Stimulated activated CD4-positive, alpha-beta T cell treated with anti-CD3 and anti-CD28 coated beads, TNF-alpha, amount 100 ng/mL, for 24 hours (primary cell): ENCODE data around the gene ANTKMT.

ENCODE experiments used
- DNase-seq, 3 experiments: peaks; one replicate each; pipeline ENCODE4 v3.0.0-alpha.2; 2020; ENCODE audit warnings: low read depth in 3 of 3

Gene ANTKMT

GRCh38 chr16:715477-716199, 5.3 kb upstream of the ANTKMT start:
- no peak for DNase-seq

- no peak for DNase-seq
Measured at GRCh38 chr16:716200-716568, 4.8 kb upstream of the ANTKMT start.

GRCh38 chr16:716768-717325, 4.1 kb upstream of the ANTKMT start:
- no peak for DNase-seq

GRCh38 chr16:717450-718245, 3.3 kb upstream of the ANTKMT start:
- DNase-seq: no peak

- DNase-seq: no peak
Measured at GRCh38 chr16:718389-718788, 2.6 kb upstream of the ANTKMT start.

GRCh38 chr16:718922-719321, 2.0 kb upstream of the ANTKMT start:
- DNase-seq: no peak

GRCh38 chr16:719815-720446, 1.0 kb upstream of the ANTKMT start:
- no peak for DNase-seq

- DNase-seq: peak in 1 of 3 experiments; percentile 70
Measured at GRCh38 chr16:720447-720989, 428 bp upstream of the ANTKMT start.

- no peak for DNase-seq
Measured at GRCh38 chr16:721765-722540, 1.0 kb downstream of the ANTKMT start.

GRCh38 chr16:722835-723633, 2.1 kb downstream of the ANTKMT start:
- no peak for DNase-seq

GRCh38 chr16:723695-724094, 2.7 kb downstream of the ANTKMT start:
- DNase-seq: no peak

GRCh38 chr16:724188-725040, 3.5 kb downstream of the ANTKMT start:
- DNase-seq: no peak

- no peak for DNase-seq
Measured at GRCh38 chr16:725041-725376, 4.1 kb downstream of the ANTKMT start.

GRCh38 chr16:725463-726187, 4.7 kb downstream of the ANTKMT start:
- DNase-seq: no peak

GRCh38 chr16:726188-726437, 5.2 kb downstream of the ANTKMT start:
- no peak for DNase-seq

- peak in 1 of 3 experiments; percentile 70 for DNase-seq
Measured at GRCh38 chr16:726438-727290, 5.7 kb downstream of the ANTKMT start, which contains the start of the genes CCDC78 and HAGHL. Gene CCDC78, minus strand, starts transcription at chr16:726443. Its CDS starts 76 bp downstream, at chr16:726367. Gene HAGHL, plus strand, starts transcription at chr16:727106. Its CDS starts 404 bp downstream, at chr16:727510.

GRCh38 chr16:727291-727977, 6.5 kb downstream of the ANTKMT start:
- no peak for DNase-seq
